Activated CD8-positive, alpha-beta T cell treated with anti-CD3 and anti-CD28 coated beads, Interleukin-2, amount 10 ng/mL, durations not matched to agents 7 days and 5 days (primary cell): ENCODE data around the gene CSRP2. TPM values are rescaled to one million over a fixed set of nuclear protein-coding genes. Genes with fewer than 3 reads are reported as not detected.

Experiments used
- ATAC-seq: fragments of 150-1000 bp; cut with Tn5 transposase; one replicate; pipeline ENCODE4 v1.10.0; 2021; ENCODE audit warnings: moderate library complexity
- CTCF ChIA-PET: fragments of 350-600 bp; sonication (Branson Sonifier 250); formaldehyde crosslinking; loops from one replicate; lab custom pipeline; 2021; ENCODE audit warnings: antibody characterized with exemption; lab: Charles Lee
- POLR2A ChIA-PET: fragments of 350-600 bp; sonication (Branson Sonifier 250); formaldehyde crosslinking; loops from one replicate; lab custom pipeline; 2021; ENCODE audit warnings: antibody characterized with exemption; lab: Charles Lee
- DNase-seq: peaks from one replicate; pipeline ENCODE4 v3.0.0-alpha.2; 2020
- H3K27ac Mint-ChIP-seq: one replicate; pipeline ENCODE4 v1.8.0; 2021; ENCODE audit warnings: mild to moderate bottlenecking, mixed read lengths
- H3K27me3 Mint-ChIP-seq: one replicate; pipeline ENCODE4 v1.8.0; 2021; ENCODE audit warnings: low read depth, mixed read lengths
- H3K36me3 Mint-ChIP-seq: one replicate; pipeline ENCODE4 v1.8.0; 2021; ENCODE audit warnings: low read depth, mixed read lengths
- H3K4me1 Mint-ChIP-seq: one replicate; pipeline ENCODE4 v1.8.0; 2021; ENCODE audit warnings: low read depth, mixed read lengths
- H3K4me3 Mint-ChIP-seq: one replicate; pipeline ENCODE4 v1.8.0; 2021; ENCODE audit warnings: mild to moderate bottlenecking, mixed read lengths
- H3K9me3 Mint-ChIP-seq: one replicate; pipeline ENCODE4 v1.8.0; 2022; ENCODE audit warnings: mixed read lengths; ENCODE audit not compliant: insufficient read depth
- total RNA-seq, 2 experiments: library from RNA; stranded (reverse); gene quantifications; one replicate each; pipeline ENCODE4 v1.2.3, GENCODE V29; 2021

The CSRP2 gene
- total RNA-seq, 2 experiments from 2014 or later = 0.47 TPM; not detected in 1

- Mint-ChIP-seq H3K4me3 (no peak overlapping the region), H3K4me1 (peaks cover 5% of the 10 kb centered on the region), H3K27me3 (peaks cover 32% of the 10 kb centered on the region), H3K27ac (no peak overlapping the region), H3K36me3 (no peaks in the 10 kb centered on the region), H3K9me3 (no peaks in the 10 kb centered on the region)
- CTCF ChIA-PET = no interaction called here
- POLR2A ChIA-PET = no interaction called here
- ATAC-seq = no peak
- no peak for DNase-seq
These were observed 5.0 kb upstream of the CSRP2 start for GRCh38 chr12:76883811-76884210.

- Mint-ChIP-seq H3K36me3 (no peaks in the 10 kb centered on the region), H3K4me3 (no peak overlapping the region), H3K9me3 (no peaks in the 10 kb centered on the region), H3K27ac (no peak overlapping the region), H3K4me1 (peaks cover 8% of the 10 kb centered on the region), H3K27me3 (peaks cover 34% of the 10 kb centered on the region)
- ChIA-PET POLR2A (no interaction called here), CTCF (no interaction called here)
- ATAC-seq = no peak
- no peak for DNase-seq
These were observed 4.3 kb upstream of the CSRP2 start for GRCh38 chr12:76883151-76883550.

GRCh38 chr12:76882367-76882766, 3.5 kb upstream of the CSRP2 start:
- H3K36me3 Mint-ChIP-seq = no peaks in the 10 kb centered on the region
- H3K9me3 Mint-ChIP-seq = no peaks in the 10 kb centered on the region
- ChIA-PET POLR2A (no interaction called here), CTCF (no interaction called here)
- H3K27me3 Mint-ChIP-seq = peaks cover 38% of the 10 kb centered on the region
- H3K4me1 Mint-ChIP-seq = peaks cover 12% of the 10 kb centered on the region
- no peak overlapping the region for H3K4me3 Mint-ChIP-seq
- DNase-seq = no peak
- no peak overlapping the region for H3K27ac Mint-ChIP-seq
- no peak for ATAC-seq

GRCh38 chr12:76881142-76881541, 2.3 kb upstream of the CSRP2 start:
- ChIA-PET POLR2A (no interaction called here), CTCF (no interaction called here)
- DNase-seq = no peak
- Mint-ChIP-seq H3K4me3 (no peak overlapping the region), H3K36me3 (no peaks in the 10 kb centered on the region), H3K4me1 (peaks cover 12% of the 10 kb centered on the region), H3K9me3 (no peaks in the 10 kb centered on the region), H3K27me3 (peaks cover 47% of the 10 kb centered on the region), H3K27ac (no peak overlapping the region)
- no peak for ATAC-seq

- peaks cover 49% of the 10 kb centered on the region for H3K27me3 Mint-ChIP-seq
These were observed 1.8 kb upstream of the CSRP2 start for GRCh38 chr12:76880519-76881023.

GRCh38 chr12:76879710-76880518, 1.1 kb upstream of the CSRP2 start:
- CTCF ChIA-PET = no interaction called here
- peaks cover 12% of the 10 kb centered on the region for H3K4me1 Mint-ChIP-seq
- POLR2A ChIA-PET = no interaction called here
- no peaks in the 10 kb centered on the region for H3K36me3 Mint-ChIP-seq
- ATAC-seq (no peak), DNase-seq (no peak)
- H3K9me3 Mint-ChIP-seq = no peaks in the 10 kb centered on the region
- H3K4me3 Mint-ChIP-seq = peak overlapping the region; percentile 70
- no peak overlapping the region for H3K27ac Mint-ChIP-seq
- H3K27me3 Mint-ChIP-seq = peaks cover 53% of the 10 kb centered on the region

More at GRCh38 chr12:76880519-76881023, 1.8 kb upstream of the CSRP2 start:
- Mint-ChIP-seq H3K9me3 (no peaks in the 10 kb centered on the region), H3K4me1 (peaks cover 12% of the 10 kb centered on the region), H3K36me3 (no peaks in the 10 kb centered on the region), H3K27ac (no peak overlapping the region), H3K4me3 (no peak overlapping the region)
- no peak for ATAC-seq
- POLR2A ChIA-PET = no interaction called here
- CTCF ChIA-PET = no interaction called here
- no peak for DNase-seq

- Mint-ChIP-seq H3K9me3 (no peaks in the 10 kb centered on the region), H3K27me3 (peaks cover 56% of the 10 kb centered on the region), H3K4me1 (peaks cover 12% of the 10 kb centered on the region), H3K4me3 (peak overlapping the region; percentile 79), H3K27ac (no peak overlapping the region), H3K36me3 (no peaks in the 10 kb centered on the region)
- ATAC-seq (peak; percentile 64), DNase-seq (peak; percentile 31)
- CTCF ChIA-PET = interaction anchor here (1.0 kb wide), 1 partner anchor 133 kb away, joined by 3 read pairs; no protein-coding TSS in a partner anchor
- POLR2A ChIA-PET = no interaction called here
These were observed 520 bp downstream of the CSRP2 start for GRCh38 chr12:76878099-76878898.

- Mint-ChIP-seq H3K4me1 (peaks cover 12% of the 10 kb centered on the region), H3K27ac (no peak overlapping the region), H3K4me3 (no peak overlapping the region), H3K27me3 (peaks cover 49% of the 10 kb centered on the region), H3K36me3 (no peaks in the 10 kb centered on the region), H3K9me3 (no peaks in the 10 kb centered on the region)
- ChIA-PET POLR2A (no interaction called here), CTCF (no interaction called here)
- no peak for DNase-seq
- ATAC-seq = no peak
These were observed 2.1 kb downstream of the CSRP2 start for GRCh38 chr12:76876696-76877229.

GRCh38 chr12:76874491-76875190, 4.2 kb downstream of the CSRP2 start:
- Mint-ChIP-seq H3K4me3 (no peak overlapping the region), H3K27ac (no peak overlapping the region), H3K36me3 (no peaks in the 10 kb centered on the region), H3K4me1 (peaks cover 10% of the 10 kb centered on the region), H3K27me3 (peaks cover 31% of the 10 kb centered on the region), H3K9me3 (no peaks in the 10 kb centered on the region)
- ATAC-seq = no peak
- ChIA-PET CTCF (no interaction called here), POLR2A (no interaction called here)
- no peak for DNase-seq

- Mint-ChIP-seq H3K4me3 (no peak overlapping the region), H3K36me3 (no peaks in the 10 kb centered on the region), H3K9me3 (no peaks in the 10 kb centered on the region), H3K27ac (no peak overlapping the region), H3K27me3 (peaks cover 27% of the 10 kb centered on the region), H3K4me1 (peaks cover 7% of the 10 kb centered on the region)
- ATAC-seq = no peak
- CTCF ChIA-PET = no interaction called here
- no peak for DNase-seq
- POLR2A ChIA-PET = no interaction called here
These were observed 4.8 kb downstream of the CSRP2 start for GRCh38 chr12:76874027-76874426.

GRCh38 chr12:76872415-76872814, 6.4 kb downstream of the CSRP2 start:
- H3K4me3 Mint-ChIP-seq = no peak overlapping the region
- no peak for ATAC-seq
- ChIA-PET POLR2A (no interaction called here), CTCF (no interaction called here)
- no peaks in the 10 kb centered on the region for H3K9me3 Mint-ChIP-seq
- H3K27ac Mint-ChIP-seq = no peak overlapping the region
- no peak for DNase-seq
- H3K27me3 Mint-ChIP-seq = peaks cover 21% of the 10 kb centered on the region
- H3K4me1 Mint-ChIP-seq = peaks cover 1% of the 10 kb centered on the region
- H3K36me3 Mint-ChIP-seq = no peaks in the 10 kb centered on the region
